Measurements from ENCODE around the gene DENND4A. TPM values are rescaled to one million over a fixed set of nuclear protein-coding genes. Genes with fewer than 3 reads are reported as not detected.
A peak's percentile ranks its signal among the peaks of the same experiment; 100 is the strongest.

The DENND4A gene
- total and polyA plus RNA-seq, 10 of the 15 experiments (the other 5 are each of a cell fraction or from before 2014, with no cell fraction given) = 14.2 to 81.8 (median 34.1) TPM

GRCh38 chr15:65762914-65763787, 28.9 kb downstream of the DENND4A start:
- intact Hi-C loops (cut with micrococcal nuclease; ENCODE audit: unreplicated experiment) = no loop called here
- no peak overlapping the region for H2AFZ ChIP-seq (ENCODE audit: control insufficient read depth, low read depth, low read length)
- BruUV-seq (replicated peaks) = no TSS peak
- no peak overlapping the region for H3K9ac ChIP-seq (ENCODE audit: control insufficient read depth, insufficient read depth, low read length)
- peak; percentile 34 for ATAC-seq
- DNase-seq (ENCODE audit: low read depth, low spot score) = no peak
- H3K27ac ChIP-seq (ENCODE audit: control insufficient read depth, insufficient read depth) = peak overlapping the region; percentile 29; the same call in 1 of the 2 replicates
- no peaks in the 10 kb centered on the region; a peak in 2 of 4 replicates for H3K36me3 ChIP-seq (ENCODE audit: control insufficient read depth in 2 of 2, insufficient read depth in 2 of 2, low read length in 1 of 2)
- FAIRE-seq = no peak
- RAD21 ChIA-PET (ENCODE audit: unreplicated experiment) = interaction anchor here (0.7 to 1.1 kb wide), 4 partner anchors 23 to 66 kb away, joined by 3 to 6 read pairs (median 4); no protein-coding TSS in a partner anchor
- SMC1A ChIA-PET (ENCODE audit: uncharacterized antibody, unreplicated experiment) = interaction anchor here (0.9 to 3.6 kb wide), 13 partner anchors 9 to 88 kb away, joined by 3 to 12 read pairs (median 4); no protein-coding TSS in a partner anchor
- CTCF ChIA-PET = interaction anchor here (0.7 to 2.8 kb wide), 8 partner anchors 10 to 106 kb away, joined by 3 to 8 read pairs (median 5); partner anchors contain the start of gene RAB11A
- no peaks in the 10 kb centered on the region for H3K27me3 ChIP-seq (replicated peaks in 1 of 2; ENCODE audit: control insufficient read depth in 2 of 2, insufficient read depth in 2 of 2, low read length in 1 of 2)
- no peak overlapping the region; the same call in 1 of the 2 replicates for H3K4me2 ChIP-seq (ENCODE audit: control insufficient read depth, insufficient read depth)
- POLR2A ChIA-PET = interaction anchor here (0.5 to 1.6 kb wide), 12 partner anchors 9 to 488 kb away, joined by 3 to 8 read pairs (median 4); partner anchors contain the start of genes DENND4A and RAB11A
- H3K9me3 ChIP-seq (replicated peaks; ENCODE audit: control insufficient read depth, insufficient read depth, low read length) = no peaks in the 10 kb centered on the region; the same call in 2 of the 3 replicates
- H4K20me1 ChIP-seq (ENCODE audit: control insufficient read depth, insufficient read depth) = no peaks in the 10 kb centered on the region
- H3K79me2 ChIP-seq (ENCODE audit: control insufficient read depth, insufficient read depth, low read length) = peaks cover 91% of the 10 kb centered on the region
- in situ Hi-C loops (cut with MboI) = no loop called here
- H3K4me1 ChIP-seq (ENCODE audit: control insufficient read depth, insufficient read depth, low read length) = peaks cover 17% of the 10 kb centered on the region
- 34% methylated on average over 5 of the region's 5 CpGs for WGBS (ENCODE audit: insufficient coverage, insufficient replicate concordance, low lambda C conversion rate, missing lambda C conversion rate)
- TF ChIP-seq FOS (IDR thresholded peaks at IDR 0.05; ENCODE audit: borderline replicate concordance, extremely low read depth, insufficient read length) = no peak
- TF ChIP-seq SUZ12 (IDR thresholded peaks at IDR 0.05; ENCODE audit: unreplicated experiment) = no peak
- 0 out of 2 replicates have a peak, but pooled peaks have one; percentile 19 for TF ChIP-seq RUNX3 (IDR thresholded peaks at IDR 0.05; ENCODE audit: low read length)
- H3K4me3 ChIP-seq = no peak overlapping the region

- ATAC-seq (no peak), DNase-seq (ENCODE audit: low read depth, low spot score) (no peak), FAIRE-seq (no peak)
- H3K9me3 ChIP-seq (replicated peaks; ENCODE audit: control insufficient read depth, insufficient read depth, low read length) = no peaks in the 10 kb centered on the region
- in situ Hi-C loops (cut with MboI) = no loop called here
- no TSS peak for BruUV-seq (replicated peaks)
- H3K27ac ChIP-seq (ENCODE audit: control insufficient read depth, insufficient read depth) = peak overlapping the region; percentile 74
- ChIA-PET RAD21 (ENCODE audit: unreplicated experiment) (interaction anchor here (0.8 to 1.1 kb wide), 3 partner anchors 23 to 67 kb away, joined by 3 to 5 read pairs (median 3); no protein-coding TSS in a partner anchor), SMC1A (ENCODE audit: uncharacterized antibody, unreplicated experiment) (interaction anchor here (0.9 to 3.6 kb wide), 13 partner anchors 10 to 88 kb away, joined by 3 to 12 read pairs (median 4); no protein-coding TSS in a partner anchor), POLR2A (interaction anchor here (0.5 to 1.6 kb wide), 7 partner anchors 9 to 264 kb away, joined by 3 to 5 read pairs (median 3); partner anchors contain the start of gene DENND4A), CTCF (interaction anchor here (1.0 to 2.8 kb wide), 8 partner anchors 9 to 74 kb away, joined by 3 to 8 read pairs (median 5); no protein-coding TSS in a partner anchor)
- H2AFZ ChIP-seq (ENCODE audit: control insufficient read depth, low read depth, low read length) = no peak overlapping the region
- H3K4me3 ChIP-seq = 0 out of 2 replicates have a peak overlapping the region, but pooled peaks have one; percentile 37
- peaks cover 25% of the 10 kb centered on the region for H3K4me1 ChIP-seq (ENCODE audit: control insufficient read depth, insufficient read depth, low read length)
- H3K79me2 ChIP-seq (ENCODE audit: control insufficient read depth, insufficient read depth, low read length) = peaks cover 91% of the 10 kb centered on the region
- TF ChIP-seq USF1 (IDR thresholded peaks at IDR 0.05; ENCODE audit: borderline replicate concordance, extremely low read length, insufficient read depth, low read depth, low read length) = no peak
- TF ChIP-seq ZNF24 (IDR thresholded peaks at IDR 0.05) = 0 out of 2 replicates have a peak, but pooled peaks have one; percentile 56
- TF ChIP-seq HDGF (IDR thresholded peaks at IDR 0.05) = no peak
- no peak for TF ChIP-seq ZBTB33 (IDR thresholded peaks at IDR 0.05)
- 0 out of 2 replicates have a peak overlapping the region, but pooled peaks have one; percentile 82 for H3K4me2 ChIP-seq (ENCODE audit: control insufficient read depth, insufficient read depth)
- H3K27me3 ChIP-seq (replicated peaks in 1 of 2; ENCODE audit: control insufficient read depth in 2 of 2, insufficient read depth in 2 of 2, low read length in 1 of 2) = no peaks in the 10 kb centered on the region
- intact Hi-C loops (cut with micrococcal nuclease; ENCODE audit: unreplicated experiment) = no loop called here
- H4K20me1 ChIP-seq (ENCODE audit: control insufficient read depth, insufficient read depth) = no peaks in the 10 kb centered on the region
- H3K36me3 ChIP-seq (ENCODE audit: control insufficient read depth in 2 of 2, insufficient read depth in 2 of 2, low read length in 1 of 2) = no peaks in the 10 kb centered on the region; a peak in 2 of 4 replicates
- no peak overlapping the region for H3K9ac ChIP-seq (ENCODE audit: control insufficient read depth, insufficient read depth, low read length)
- 64% methylated on average over 3 of the region's 3 CpGs for WGBS (ENCODE audit: insufficient coverage, insufficient replicate concordance, low lambda C conversion rate, missing lambda C conversion rate)
Observed at GRCh38 chr15:65762399-65762798, 29.7 kb downstream of the DENND4A start.

All from GM12878 (cell line).